SK-N-SH treated with all-trans-retinoic acid at 6 μM for 48 hours (cell line): Measurements from ENCODE around the gene TEDC2.

Source experiments
- RARB ChIP-seq: fragments of 250-450 bp; sonication (Bioruptor Pico); IDR thresholded peaks from 2 replicates; pipeline ENCODE4 v1.8.0; 2021; ENCODE audit warnings: mild to moderate bottlenecking, moderate library complexity
- SNAI2 ChIP-seq: fragments of 250-450 bp; sonication (Bioruptor Pico); IDR thresholded peaks from 2 replicates; pipeline ENCODE4 v1.5.0; 2020; ENCODE audit warnings: mild to moderate bottlenecking, moderate library complexity
- TOX ChIP-seq: fragments of 250-450 bp; sonication (Bioruptor Pico); IDR thresholded peaks from 2 replicates; pipeline ENCODE4 v1.8.0; 2021; ENCODE audit warnings: mild to moderate bottlenecking, moderate library complexity, borderline replicate concordance
- ZFP30 ChIP-seq: fragments of 450-650 bp; formaldehyde crosslinking; IDR thresholded peaks from 2 replicates; pipeline ENCODE4 v1.5.0; 2022; ENCODE audit warnings: mild to moderate bottlenecking, moderate library complexity
- ZNF565 ChIP-seq: fragments of 450-650 bp; formaldehyde crosslinking; conservative IDR thresholded peaks from 2 replicates; pipeline ENCODE4 v1.5.0; 2020; ENCODE audit warnings: low read depth, mild to moderate bottlenecking, moderate library complexity
- ZNF70 ChIP-seq: fragments of 450-650 bp; formaldehyde crosslinking; IDR thresholded peaks from 2 replicates; pipeline ENCODE4 v1.5.0; 2020; ENCODE audit warnings: mild to moderate bottlenecking, moderate library complexity
- ZNF8 ChIP-seq: fragments of 450-650 bp; formaldehyde crosslinking; IDR thresholded peaks from 2 replicates; pipeline ENCODE4 v1.5.0; 2020; ENCODE audit warnings: mild to moderate bottlenecking, moderate library complexity
- TF ChIP-seq, protein P1 (sequence below): fragments of 250-450 bp; sonication (Bioruptor Pico); IDR thresholded peaks from 2 replicates; pipeline ENCODE4 v1.5.1; 2020; ENCODE audit warnings: low read depth, mild to moderate bottlenecking, moderate library complexity

DNA sequence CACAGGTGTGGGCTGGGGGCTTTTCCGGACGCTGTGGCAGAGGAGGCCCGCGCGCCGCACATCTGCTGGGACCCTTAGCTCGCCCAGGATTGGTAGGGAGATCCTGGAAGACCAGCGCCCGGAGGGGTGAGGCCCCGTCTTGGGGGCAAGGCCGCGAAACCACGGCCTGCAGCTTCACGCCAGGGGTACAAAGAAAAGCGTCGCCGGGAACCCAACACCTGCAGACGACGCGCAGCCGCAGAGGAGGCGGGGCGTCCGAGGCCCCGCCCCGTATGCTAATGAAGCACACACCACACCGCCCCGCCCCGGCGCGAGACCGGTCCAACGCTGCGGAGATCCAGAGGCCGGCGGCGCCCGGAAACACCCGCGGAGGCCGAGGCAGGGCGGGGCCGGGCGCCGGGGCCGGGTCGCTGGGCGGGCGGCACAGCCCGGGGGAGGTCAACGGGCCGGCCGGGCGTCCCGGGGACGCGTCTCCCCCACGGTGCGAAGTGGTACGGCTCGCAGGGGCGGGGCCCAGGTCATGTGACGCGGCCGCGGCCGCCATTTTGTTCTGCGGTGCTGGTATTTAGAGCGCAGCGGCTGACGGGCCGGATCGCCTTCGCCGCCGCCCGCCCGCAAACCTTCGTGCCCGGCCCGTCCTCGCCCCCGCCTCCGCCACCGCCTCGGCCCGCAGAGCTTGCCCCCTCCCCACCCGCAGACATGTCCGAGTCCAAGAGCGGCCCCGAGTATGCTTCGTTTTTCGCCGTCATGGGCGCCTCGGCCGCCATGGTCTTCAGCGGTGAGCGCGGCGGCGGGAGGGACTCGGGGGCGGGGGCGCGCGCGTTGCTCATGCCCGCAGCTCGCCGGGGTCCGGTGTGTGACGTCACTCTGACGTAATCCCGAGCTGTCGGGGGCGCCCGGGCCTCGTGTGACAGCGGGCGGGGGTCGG is 53.8 kb downstream of the TEDC2 start, which contains the start of gene ATP6V0C:
- TF ChIP-seq ZNF565 (CRISPR knock-in tag) = no peak
- TF ChIP-seq ZNF8 (CRISPR knock-in tag) = no peak
- TF ChIP-seq ZFP30 = no peak
- TF ChIP-seq, protein P1, sequence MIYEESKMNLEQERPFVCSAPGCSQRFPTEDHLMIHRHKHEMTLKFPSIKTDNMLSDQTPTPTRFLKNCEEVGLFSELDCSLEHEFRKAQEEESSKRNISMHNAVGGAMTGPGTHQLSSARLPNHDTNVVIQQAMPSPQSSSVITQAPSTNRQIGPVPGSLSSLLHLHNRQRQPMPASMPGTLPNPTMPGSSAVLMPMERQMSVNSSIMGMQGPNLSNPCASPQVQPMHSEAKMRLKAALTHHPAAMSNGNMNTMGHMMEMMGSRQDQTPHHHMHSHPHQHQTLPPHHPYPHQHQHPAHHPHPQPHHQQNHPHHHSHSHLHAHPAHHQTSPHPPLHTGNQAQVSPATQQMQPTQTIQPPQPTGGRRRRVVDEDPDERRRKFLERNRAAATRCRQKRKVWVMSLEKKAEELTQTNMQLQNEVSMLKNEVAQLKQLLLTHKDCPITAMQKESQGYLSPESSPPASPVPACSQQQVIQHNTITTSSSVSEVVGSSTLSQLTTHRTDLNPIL (CRISPR knock-in tag) = no peak
- no peak for TF ChIP-seq ZNF70 (CRISPR knock-in tag)
- no peak for TF ChIP-seq RARB (CRISPR knock-in tag)
- TF ChIP-seq TOX (CRISPR knock-in tag) = no peak
- TF ChIP-seq SNAI2 = no peak
